ENCODE measurements around the gene SRGAP1. TPM values are rescaled to one million over a fixed set of nuclear protein-coding genes. Genes with fewer than 3 reads are reported as not detected.
A peak's percentile ranks its signal among the peaks of the same experiment; 100 is the strongest.

SRGAP1 gene
- total and polyA plus RNA-seq, 2 of the 13 experiments (the other 11 are each of a cell fraction or from before 2014, with no cell fraction given) = 1.6 to 3.4 TPM

- no peak for TF ChIP-seq PRMT3 (CRISPR knock-in tag; IDR thresholded peaks at IDR 0.05; ENCODE audit: borderline replicate concordance, low read depth)
- TF ChIP-seq SOX13 (IDR thresholded peaks at IDR 0.05) = no peak
- peak in 1 of 2 experiments; percentile 33; a peak in 1 of 4 replicates for TF ChIP-seq SOX13 (CRISPR knock-in tag; conservative IDR thresholded peaks at IDR 0.05 in 1 of 2, IDR thresholded peaks at IDR 0.05 in 1 of 2)
- no peak for TF ChIP-seq FOXP1 (IDR thresholded peaks at IDR 0.05)
- peak; percentile 29; the same call in 1 of the 2 replicates for TF ChIP-seq FOXP1 (CRISPR knock-in tag; IDR thresholded peaks at IDR 0.05)
Observed at GRCh38 chr12:64116969-64117368, 272.5 kb downstream of the SRGAP1 start (continued).

- CTCF ChIA-PET (ENCODE audit: low intra/inter-chr PET ratio, low total read pairs) = no interaction called here
- peaks cover 0 to 3% of the 10 kb centered on the region in 2 experiments; a peak in 1 of 5 replicates for H3K36me3 ChIP-seq (replicated peaks in 1 of 2; ENCODE audit: control insufficient read depth in 1 of 2, insufficient read depth in 2 of 2, low read length in 2 of 2)
- ATAC-seq (no peak), FAIRE-seq (no peak), DNase-seq (ENCODE audit: low spot score) (no peak)
- H3K27me3 ChIP-seq (ENCODE audit: control insufficient read depth in 1 of 2, insufficient read depth in 2 of 2, low read length in 2 of 2) = no peaks in the 10 kb centered on the region
- H4K20me1 ChIP-seq (ENCODE audit: insufficient read depth, low read length) = no peaks in the 10 kb centered on the region
- H3K4me1 ChIP-seq (ENCODE audit: insufficient read depth, low read length) = peaks cover 14% of the 10 kb centered on the region
- H2AFZ ChIP-seq (ENCODE audit: low read length) = no peak overlapping the region
- no peak overlapping the region for H3K4me3 ChIP-seq (replicated peaks in 1 of 3; ENCODE audit: insufficient read depth in 1 of 3, low read depth in 2 of 3, low read length in 3 of 3)
- no peak overlapping the region for H3K9ac ChIP-seq (ENCODE audit: insufficient read depth, low read depth, low read length)
- H3K4me2 ChIP-seq (ENCODE audit: low read depth, low read length) = no peak overlapping the region
- no peaks in the 10 kb centered on the region for H3K9me3 ChIP-seq (ENCODE audit: low read length)
- no peak overlapping the region for H3K27ac ChIP-seq (ENCODE audit: extremely low read length, insufficient read depth, low read length)
- no peaks in the 10 kb centered on the region for H3K79me2 ChIP-seq (ENCODE audit: insufficient read depth, low read length)
- no TSS peak for BruUV-seq (replicated peaks)
- POLR2A ChIA-PET = interaction anchor here (0.7 kb wide), 1 partner anchor 17 kb away, joined by 3 read pairs; no protein-coding TSS in a partner anchor
- intact Hi-C loops (cut with micrococcal nuclease; ENCODE audit: unreplicated experiment) = no loop called here
- in situ Hi-C loops (cut with HindIII; ENCODE audit: extremely low pct_ligation_motif_present, low pct_unique_long_range_greater_than_20kb) = no loop called here
- no peak for TF ChIP-seq SMAD3 (CRISPR knock-in tag; IDR thresholded peaks at IDR 0.05)
- TF ChIP-seq DPF2 (CRISPR knock-in tag; IDR thresholded peaks at IDR 0.05; ENCODE audit: borderline replicate concordance, low read depth) = no peak
- TF ChIP-seq ZNF792 (CRISPR knock-in tag; IDR thresholded peaks at IDR 0.05) = no peak
- no peak for TF ChIP-seq ZNF577 (CRISPR knock-in tag; IDR thresholded peaks at IDR 0.05; ENCODE audit: borderline replicate concordance, low read depth)
- TF ChIP-seq, protein P1, sequence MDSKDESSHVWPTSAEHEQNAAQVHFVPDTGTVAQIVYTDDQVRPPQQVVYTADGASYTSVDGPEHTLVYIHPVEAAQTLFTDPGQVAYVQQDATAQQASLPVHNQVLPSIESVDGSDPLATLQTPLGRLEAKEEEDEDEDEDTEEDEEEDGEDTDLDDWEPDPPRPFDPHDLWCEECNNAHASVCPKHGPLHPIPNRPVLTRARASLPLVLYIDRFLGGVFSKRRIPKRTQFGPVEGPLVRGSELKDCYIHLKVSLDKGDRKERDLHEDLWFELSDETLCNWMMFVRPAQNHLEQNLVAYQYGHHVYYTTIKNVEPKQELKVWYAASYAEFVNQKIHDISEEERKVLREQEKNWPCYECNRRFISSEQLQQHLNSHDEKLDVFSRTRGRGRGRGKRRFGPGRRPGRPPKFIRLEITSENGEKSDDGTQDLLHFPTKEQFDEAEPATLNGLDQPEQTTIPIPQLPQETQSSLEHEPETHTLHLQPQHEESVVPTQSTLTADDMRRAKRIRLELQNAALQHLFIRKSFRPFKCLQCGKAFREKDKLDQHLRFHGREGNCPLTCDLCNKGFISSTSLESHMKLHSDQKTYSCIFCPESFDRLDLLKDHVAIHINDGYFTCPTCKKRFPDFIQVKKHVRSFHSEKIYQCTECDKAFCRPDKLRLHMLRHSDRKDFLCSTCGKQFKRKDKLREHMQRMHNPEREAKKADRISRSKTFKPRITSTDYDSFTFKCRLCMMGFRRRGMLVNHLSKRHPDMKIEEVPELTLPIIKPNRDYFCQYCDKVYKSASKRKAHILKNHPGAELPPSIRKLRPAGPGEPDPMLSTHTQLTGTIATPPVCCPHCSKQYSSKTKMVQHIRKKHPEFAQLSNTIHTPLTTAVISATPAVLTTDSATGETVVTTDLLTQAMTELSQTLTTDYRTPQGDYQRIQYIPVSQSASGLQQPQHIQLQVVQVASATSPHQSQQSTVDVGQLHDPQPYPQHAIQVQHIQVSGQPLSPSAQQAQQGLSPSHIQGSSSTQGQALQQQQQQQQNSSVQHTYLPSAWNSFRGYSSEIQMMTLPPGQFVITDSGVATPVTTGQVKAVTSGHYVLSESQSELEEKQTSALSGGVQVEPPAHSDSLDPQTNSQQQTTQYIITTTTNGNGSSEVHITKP (CRISPR knock-in tag; IDR thresholded peaks at IDR 0.05; ENCODE audit: low read depth) = no peak
- TF ChIP-seq, protein P2, sequence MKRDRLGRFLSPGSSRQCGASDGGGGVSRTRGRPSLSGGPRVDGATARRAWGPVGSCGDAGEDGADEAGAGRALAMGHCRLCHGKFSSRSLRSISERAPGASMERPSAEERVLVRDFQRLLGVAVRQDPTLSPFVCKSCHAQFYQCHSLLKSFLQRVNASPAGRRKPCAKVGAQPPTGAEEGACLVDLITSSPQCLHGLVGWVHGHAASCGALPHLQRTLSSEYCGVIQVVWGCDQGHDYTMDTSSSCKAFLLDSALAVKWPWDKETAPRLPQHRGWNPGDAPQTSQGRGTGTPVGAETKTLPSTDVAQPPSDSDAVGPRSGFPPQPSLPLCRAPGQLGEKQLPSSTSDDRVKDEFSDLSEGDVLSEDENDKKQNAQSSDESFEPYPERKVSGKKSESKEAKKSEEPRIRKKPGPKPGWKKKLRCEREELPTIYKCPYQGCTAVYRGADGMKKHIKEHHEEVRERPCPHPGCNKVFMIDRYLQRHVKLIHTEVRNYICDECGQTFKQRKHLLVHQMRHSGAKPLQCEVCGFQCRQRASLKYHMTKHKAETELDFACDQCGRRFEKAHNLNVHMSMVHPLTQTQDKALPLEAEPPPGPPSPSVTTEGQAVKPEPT (CRISPR knock-in tag; IDR thresholded peaks at IDR 0.05; ENCODE audit: low read depth) = no peak
- TF ChIP-seq ZNF235 (CRISPR knock-in tag; IDR thresholded peaks at IDR 0.05; ENCODE audit: borderline replicate concordance) = no peak
- TF ChIP-seq, protein P3, sequence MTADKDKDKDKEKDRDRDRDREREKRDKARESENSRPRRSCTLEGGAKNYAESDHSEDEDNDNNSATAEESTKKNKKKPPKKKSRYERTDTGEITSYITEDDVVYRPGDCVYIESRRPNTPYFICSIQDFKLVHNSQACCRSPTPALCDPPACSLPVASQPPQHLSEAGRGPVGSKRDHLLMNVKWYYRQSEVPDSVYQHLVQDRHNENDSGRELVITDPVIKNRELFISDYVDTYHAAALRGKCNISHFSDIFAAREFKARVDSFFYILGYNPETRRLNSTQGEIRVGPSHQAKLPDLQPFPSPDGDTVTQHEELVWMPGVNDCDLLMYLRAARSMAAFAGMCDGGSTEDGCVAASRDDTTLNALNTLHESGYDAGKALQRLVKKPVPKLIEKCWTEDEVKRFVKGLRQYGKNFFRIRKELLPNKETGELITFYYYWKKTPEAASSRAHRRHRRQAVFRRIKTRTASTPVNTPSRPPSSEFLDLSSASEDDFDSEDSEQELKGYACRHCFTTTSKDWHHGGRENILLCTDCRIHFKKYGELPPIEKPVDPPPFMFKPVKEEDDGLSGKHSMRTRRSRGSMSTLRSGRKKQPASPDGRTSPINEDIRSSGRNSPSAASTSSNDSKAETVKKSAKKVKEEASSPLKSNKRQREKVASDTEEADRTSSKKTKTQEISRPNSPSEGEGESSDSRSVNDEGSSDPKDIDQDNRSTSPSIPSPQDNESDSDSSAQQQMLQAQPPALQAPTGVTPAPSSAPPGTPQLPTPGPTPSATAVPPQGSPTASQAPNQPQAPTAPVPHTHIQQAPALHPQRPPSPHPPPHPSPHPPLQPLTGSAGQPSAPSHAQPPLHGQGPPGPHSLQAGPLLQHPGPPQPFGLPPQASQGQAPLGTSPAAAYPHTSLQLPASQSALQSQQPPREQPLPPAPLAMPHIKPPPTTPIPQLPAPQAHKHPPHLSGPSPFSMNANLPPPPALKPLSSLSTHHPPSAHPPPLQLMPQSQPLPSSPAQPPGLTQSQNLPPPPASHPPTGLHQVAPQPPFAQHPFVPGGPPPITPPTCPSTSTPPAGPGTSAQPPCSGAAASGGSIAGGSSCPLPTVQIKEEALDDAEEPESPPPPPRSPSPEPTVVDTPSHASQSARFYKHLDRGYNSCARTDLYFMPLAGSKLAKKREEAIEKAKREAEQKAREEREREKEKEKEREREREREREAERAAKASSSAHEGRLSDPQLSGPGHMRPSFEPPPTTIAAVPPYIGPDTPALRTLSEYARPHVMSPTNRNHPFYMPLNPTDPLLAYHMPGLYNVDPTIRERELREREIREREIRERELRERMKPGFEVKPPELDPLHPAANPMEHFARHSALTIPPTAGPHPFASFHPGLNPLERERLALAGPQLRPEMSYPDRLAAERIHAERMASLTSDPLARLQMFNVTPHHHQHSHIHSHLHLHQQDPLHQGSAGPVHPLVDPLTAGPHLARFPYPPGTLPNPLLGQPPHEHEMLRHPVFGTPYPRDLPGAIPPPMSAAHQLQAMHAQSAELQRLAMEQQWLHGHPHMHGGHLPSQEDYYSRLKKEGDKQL (CRISPR knock-in tag; IDR thresholded peaks at IDR 0.05; ENCODE audit: low read depth) = no peak
Observed at GRCh38 chr12:64120568-64120967, 276.1 kb downstream of the SRGAP1 start.
